OCI-LY3 (cell line): Measurements from ENCODE around the gene C2orf76.

Experiments used
- H2AFZ ChIP-seq: fragments of 200-600, 300-600 bp; shearing (Covaris generic); 2 replicates; pipeline ENCODE4 v1.6.0; 2014; ENCODE audit warnings: antibody characterized with exemption, low read depth, low read length
- H3K27ac ChIP-seq: fragments of 200-600, 300-600 bp; sonication (generic); 2 replicates; pipeline ENCODE4 v1.5.1; 2014; ENCODE audit warnings: mild to moderate bottlenecking, low read length, moderate library complexity, mixed read lengths
- H3K27me3 ChIP-seq: fragments of 200-600, 300-600 bp; sonication (generic); 2 replicates; pipeline ENCODE4 v1.6.1; 2014; ENCODE audit warnings: low read depth, low read length, mixed read lengths
- H3K36me3 ChIP-seq: fragments of 200-600, 300-600 bp; sonication (generic); replicated peaks from 2 replicates; pipeline ENCODE3; 2014; ENCODE audit warnings: low read depth, low read length, mixed read lengths
- H3K4me1 ChIP-seq: fragments of 300-600, 200-600 bp; sonication (generic); 2 replicates; pipeline ENCODE4 v1.6.1; 2014; ENCODE audit warnings: low read length, mixed read lengths
- H3K4me2 ChIP-seq: fragments of 200-600, 300-600 bp; sonication (generic); 2 replicates; pipeline ENCODE4 v1.6.1; 2014; ENCODE audit warnings: low read length, mixed read lengths
- H3K4me3 ChIP-seq: fragments of 300-600, 200-600 bp; sonication (generic); 2 replicates; pipeline ENCODE4 v1.5.1; 2014; ENCODE audit warnings: antibody characterized with exemption, mild to moderate bottlenecking, low read length, moderate library complexity
- H3K79me2 ChIP-seq: fragments of 300-600, 200-600 bp; shearing (Covaris generic); 2 replicates; pipeline ENCODE4 v1.6.1; 2014; ENCODE audit warnings: mild to moderate bottlenecking, low read length, mixed read lengths
- H3K9ac ChIP-seq: fragments of 300-600, 200-600 bp; shearing (Covaris generic); 2 replicates; pipeline ENCODE4 v1.6.0; 2014; ENCODE audit warnings: mild to moderate bottlenecking, low read length, moderate library complexity
- H3K9me3 ChIP-seq: fragments of 200-600, 300-600 bp; shearing (Covaris generic); 2 replicates; pipeline ENCODE4 v1.6.1; 2014; ENCODE audit warnings: low read length, mixed read lengths; ENCODE audit not compliant: insufficient read depth
- H4K20me1 ChIP-seq: fragments of 200-600, 300-600 bp; sonication (generic); 2 replicates; pipeline ENCODE4 v1.6.1; 2016; ENCODE audit warnings: low read length, mixed read lengths; ENCODE audit not compliant: insufficient read depth
- EZH2phosphoT487 ChIP-seq: fragments of 200-600 bp; shearing (Covaris generic); IDR thresholded peaks from 2 replicates; pipeline ENCODE4 v1.6.1; 2018; ENCODE audit warnings: antibody characterized with exemption, mixed run types, low read depth
- TF ChIP-seq, protein P1 (sequence below): fragments of 200-600, 300-600 bp; sonication (generic); IDR thresholded peaks from 2 replicates; pipeline ENCODE4 v1.5.1; 2014; ENCODE audit warnings: antibody characterized with exemption, low read length, low read depth

The C2orf76 gene

DNA sequence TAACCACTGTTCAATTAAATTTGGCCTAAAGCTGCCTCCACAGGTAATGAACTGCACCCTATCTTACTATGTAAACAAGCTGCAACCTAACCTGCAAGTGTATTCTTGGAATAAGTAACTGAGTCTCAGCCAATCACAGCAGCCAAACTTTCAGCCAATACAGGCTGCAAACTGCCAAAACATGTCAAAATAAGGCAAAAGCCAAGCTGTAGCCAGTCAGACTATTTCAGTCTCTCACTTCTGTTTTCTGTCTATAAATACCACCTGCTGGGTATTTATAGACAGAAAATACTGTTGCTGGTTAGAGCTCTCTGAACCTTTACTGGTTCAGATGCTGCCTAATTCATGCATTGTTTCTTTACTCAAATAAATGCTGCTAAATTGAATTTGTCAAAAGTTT, 14.3 kb downstream of the C2orf76 start:
- Histone ChIP-seq H3K27me3 (no peaks in the 10 kb centered on the region), H3K36me3 (no peaks in the 10 kb centered on the region), H4K20me1 (no peaks in the 10 kb centered on the region), H3K27ac (peak overlapping the region; percentile 78), H3K9ac (peak overlapping the region; percentile 15; the same call in 1 of the 2 replicates), H3K4me3 (peak overlapping the region; percentile 38), H3K79me2 (no peaks in the 10 kb centered on the region), H3K4me2 (peak overlapping the region; percentile 49), H3K9me3 (no peaks in the 10 kb centered on the region), H3K4me1 (peaks cover 30% of the 10 kb centered on the region), H2AFZ (no peak overlapping the region)
- no peak for TF ChIP-seq EZH2phosphoT487
- TF ChIP-seq, protein P1, sequence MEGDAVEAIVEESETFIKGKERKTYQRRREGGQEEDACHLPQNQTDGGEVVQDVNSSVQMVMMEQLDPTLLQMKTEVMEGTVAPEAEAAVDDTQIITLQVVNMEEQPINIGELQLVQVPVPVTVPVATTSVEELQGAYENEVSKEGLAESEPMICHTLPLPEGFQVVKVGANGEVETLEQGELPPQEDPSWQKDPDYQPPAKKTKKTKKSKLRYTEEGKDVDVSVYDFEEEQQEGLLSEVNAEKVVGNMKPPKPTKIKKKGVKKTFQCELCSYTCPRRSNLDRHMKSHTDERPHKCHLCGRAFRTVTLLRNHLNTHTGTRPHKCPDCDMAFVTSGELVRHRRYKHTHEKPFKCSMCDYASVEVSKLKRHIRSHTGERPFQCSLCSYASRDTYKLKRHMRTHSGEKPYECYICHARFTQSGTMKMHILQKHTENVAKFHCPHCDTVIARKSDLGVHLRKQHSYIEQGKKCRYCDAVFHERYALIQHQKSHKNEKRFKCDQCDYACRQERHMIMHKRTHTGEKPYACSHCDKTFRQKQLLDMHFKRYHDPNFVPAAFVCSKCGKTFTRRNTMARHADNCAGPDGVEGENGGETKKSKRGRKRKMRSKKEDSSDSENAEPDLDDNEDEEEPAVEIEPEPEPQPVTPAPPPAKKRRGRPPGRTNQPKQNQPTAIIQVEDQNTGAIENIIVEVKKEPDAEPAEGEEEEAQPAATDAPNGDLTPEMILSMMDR = no peak

DNA sequence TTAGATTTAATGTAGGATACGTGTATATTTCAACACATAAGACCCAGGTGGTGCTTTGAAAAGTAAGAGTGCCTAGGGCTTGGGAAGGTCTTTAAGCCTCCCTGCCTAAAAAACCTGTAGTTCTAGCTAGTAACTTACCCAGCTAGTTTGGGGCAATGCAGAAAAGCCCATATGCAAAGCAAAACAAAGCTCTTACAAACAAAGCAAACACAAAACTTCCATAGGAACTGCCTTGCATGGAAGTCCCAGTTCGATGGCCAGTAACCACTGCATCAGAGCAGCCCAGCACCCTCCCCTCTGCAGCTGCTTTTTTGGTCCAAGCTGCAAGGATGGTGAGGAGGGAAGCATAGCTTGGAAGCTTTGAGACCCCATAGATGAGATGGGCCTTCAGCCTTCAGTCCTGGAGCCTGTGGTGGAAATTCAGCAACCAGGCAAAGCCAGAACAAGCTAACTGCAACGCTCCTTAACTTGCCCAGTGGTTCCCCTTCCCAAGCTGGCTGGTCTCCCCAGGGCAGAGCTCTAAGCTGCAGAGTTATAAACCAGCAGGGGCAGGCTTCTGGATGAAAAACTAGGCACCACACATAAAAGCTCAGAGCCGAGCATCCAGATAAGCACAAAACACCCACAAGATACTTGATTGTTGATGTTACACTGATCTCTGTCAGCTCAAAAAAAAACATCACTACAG, 16.2 kb downstream of the C2orf76 start:
- Histone ChIP-seq H3K9me3 (no peaks in the 10 kb centered on the region), H3K79me2 (no peaks in the 10 kb centered on the region), H3K4me2 (no peak overlapping the region), H3K27ac (no peak overlapping the region), H3K36me3 (no peaks in the 10 kb centered on the region), H3K4me1 (peaks cover 20% of the 10 kb centered on the region), H3K9ac (no peak overlapping the region), H3K27me3 (no peaks in the 10 kb centered on the region), H4K20me1 (no peaks in the 10 kb centered on the region), H2AFZ (no peak overlapping the region), H3K4me3 (no peak overlapping the region)
- TF ChIP-seq, protein P1 = no peak
- TF ChIP-seq EZH2phosphoT487 = no peak

DNA sequence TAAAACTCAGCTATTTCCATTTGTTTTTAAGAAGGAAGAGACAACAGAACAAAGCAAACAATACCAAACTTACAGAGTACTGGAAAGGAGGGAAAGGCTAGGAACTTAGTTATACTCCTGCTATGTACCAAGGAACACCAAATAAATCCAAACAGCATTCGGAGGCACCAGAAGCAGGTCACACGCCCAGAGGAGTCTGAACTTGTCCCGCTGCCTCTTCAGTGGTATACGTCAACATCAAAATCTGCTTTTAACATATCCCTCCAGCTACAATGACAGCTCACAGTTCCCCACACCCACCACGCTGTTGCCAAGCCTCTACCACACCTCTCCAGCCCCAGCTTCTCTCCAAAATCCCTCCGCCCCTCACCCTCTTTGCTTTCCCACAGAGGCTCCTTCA, 17.3 kb downstream of the C2orf76 start:
- no peaks in the 10 kb centered on the region for H3K36me3 ChIP-seq
- H2AFZ ChIP-seq = no peak overlapping the region
- no peaks in the 10 kb centered on the region for H3K79me2 ChIP-seq
- H3K9ac ChIP-seq = no peak overlapping the region
- H3K4me3 ChIP-seq = no peak overlapping the region
- H3K4me1 ChIP-seq = peaks cover 18% of the 10 kb centered on the region
- no peaks in the 10 kb centered on the region for H3K27me3 ChIP-seq
- TF ChIP-seq EZH2phosphoT487 = no peak
- TF ChIP-seq, protein P1 = no peak
- no peak overlapping the region for H3K27ac ChIP-seq
- H4K20me1 ChIP-seq = no peaks in the 10 kb centered on the region
- H3K4me2 ChIP-seq = no peak overlapping the region
- no peaks in the 10 kb centered on the region for H3K9me3 ChIP-seq

DNA sequence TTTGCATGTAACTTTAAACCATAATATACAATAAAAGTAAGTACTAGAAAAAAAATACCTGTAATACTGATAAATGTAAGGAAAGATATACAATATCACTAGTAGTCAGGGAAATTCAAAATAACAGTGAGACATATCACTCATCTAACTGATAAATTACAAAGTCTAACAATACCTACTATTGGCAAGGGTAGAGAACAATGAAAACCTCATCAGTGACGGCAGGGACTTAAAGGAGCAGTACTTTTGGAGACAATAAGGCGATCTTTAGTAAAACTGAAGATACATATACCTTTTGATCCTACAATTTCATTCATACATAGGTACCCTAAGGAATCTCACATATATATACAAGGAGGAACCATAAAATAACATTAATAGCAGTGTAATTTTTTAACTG, 24.9 kb downstream of the C2orf76 start:
- H3K4me1 ChIP-seq = peaks cover 14% of the 10 kb centered on the region
- H3K9ac ChIP-seq = no peak overlapping the region
- no peak overlapping the region for H3K4me3 ChIP-seq
- no peak overlapping the region for H3K4me2 ChIP-seq
- H3K36me3 ChIP-seq = no peaks in the 10 kb centered on the region
- no peak overlapping the region for H2AFZ ChIP-seq
- H3K9me3 ChIP-seq = no peaks in the 10 kb centered on the region
- no peak for TF ChIP-seq EZH2phosphoT487
- TF ChIP-seq, protein P1 = no peak
- H3K27me3 ChIP-seq = no peaks in the 10 kb centered on the region
- no peaks in the 10 kb centered on the region for H3K79me2 ChIP-seq
- no peak overlapping the region for H3K27ac ChIP-seq
- H4K20me1 ChIP-seq = no peaks in the 10 kb centered on the region
